Measurements from ENCODE around the gene CLEC19A. TPM values are rescaled to one million over a fixed set of nuclear protein-coding genes. Genes with fewer than 3 reads are reported as not detected.

CLEC19A gene
- total RNA-seq, 4 donors from 2014 or later: not detected

DNA sequence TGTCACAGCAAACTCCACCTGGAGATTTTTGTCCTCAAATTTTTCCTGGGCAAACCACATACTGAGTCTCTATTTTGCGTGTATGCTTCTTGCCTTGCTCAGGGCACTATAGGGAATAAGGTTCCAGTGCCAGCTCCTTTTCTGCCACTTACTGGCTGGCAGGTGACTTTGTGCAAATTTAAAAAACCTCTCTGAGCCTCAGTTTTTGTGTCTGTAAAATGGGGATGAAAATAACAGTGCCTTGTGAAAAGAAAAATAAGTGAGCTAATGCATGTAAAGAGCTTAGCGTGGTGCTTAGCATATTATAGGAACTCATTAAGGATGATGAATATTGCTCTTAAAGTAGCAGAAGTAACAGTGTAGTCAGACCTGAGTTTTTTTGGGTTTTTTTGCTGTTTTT lies 19.9 kb downstream of the CLEC19A start:
- Histone ChIP-seq H3K9me3 (no peaks in the 10 kb centered on the region), H3K27me3 (no peaks in the 10 kb centered on the region), H3K4me3 (no peak overlapping the region), H3K36me3 (no peaks in the 10 kb centered on the region), H3K27ac (no peak overlapping the region), H3K4me1 (no peaks in the 10 kb centered on the region)
- intact Hi-C loops (cut with DNase I; ENCODE audit: low total_unique reads) (no loop called here), in situ Hi-C loops (cut with MboI; ENCODE audit: low sequenced_read_pairs in 4 of 4) (no loop called here)
- TF ChIP-seq POLR2A (IDR thresholded peaks at IDR 0.05): no peak
- TF ChIP-seq, protein P1, sequence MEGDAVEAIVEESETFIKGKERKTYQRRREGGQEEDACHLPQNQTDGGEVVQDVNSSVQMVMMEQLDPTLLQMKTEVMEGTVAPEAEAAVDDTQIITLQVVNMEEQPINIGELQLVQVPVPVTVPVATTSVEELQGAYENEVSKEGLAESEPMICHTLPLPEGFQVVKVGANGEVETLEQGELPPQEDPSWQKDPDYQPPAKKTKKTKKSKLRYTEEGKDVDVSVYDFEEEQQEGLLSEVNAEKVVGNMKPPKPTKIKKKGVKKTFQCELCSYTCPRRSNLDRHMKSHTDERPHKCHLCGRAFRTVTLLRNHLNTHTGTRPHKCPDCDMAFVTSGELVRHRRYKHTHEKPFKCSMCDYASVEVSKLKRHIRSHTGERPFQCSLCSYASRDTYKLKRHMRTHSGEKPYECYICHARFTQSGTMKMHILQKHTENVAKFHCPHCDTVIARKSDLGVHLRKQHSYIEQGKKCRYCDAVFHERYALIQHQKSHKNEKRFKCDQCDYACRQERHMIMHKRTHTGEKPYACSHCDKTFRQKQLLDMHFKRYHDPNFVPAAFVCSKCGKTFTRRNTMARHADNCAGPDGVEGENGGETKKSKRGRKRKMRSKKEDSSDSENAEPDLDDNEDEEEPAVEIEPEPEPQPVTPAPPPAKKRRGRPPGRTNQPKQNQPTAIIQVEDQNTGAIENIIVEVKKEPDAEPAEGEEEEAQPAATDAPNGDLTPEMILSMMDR (IDR thresholded peaks at IDR 0.05 in 4 of 5, conservative IDR thresholded peaks at IDR 0.05 in 1 of 5): no peak
- DNase-seq: no peak
- no peak for ATAC-seq

DNA sequence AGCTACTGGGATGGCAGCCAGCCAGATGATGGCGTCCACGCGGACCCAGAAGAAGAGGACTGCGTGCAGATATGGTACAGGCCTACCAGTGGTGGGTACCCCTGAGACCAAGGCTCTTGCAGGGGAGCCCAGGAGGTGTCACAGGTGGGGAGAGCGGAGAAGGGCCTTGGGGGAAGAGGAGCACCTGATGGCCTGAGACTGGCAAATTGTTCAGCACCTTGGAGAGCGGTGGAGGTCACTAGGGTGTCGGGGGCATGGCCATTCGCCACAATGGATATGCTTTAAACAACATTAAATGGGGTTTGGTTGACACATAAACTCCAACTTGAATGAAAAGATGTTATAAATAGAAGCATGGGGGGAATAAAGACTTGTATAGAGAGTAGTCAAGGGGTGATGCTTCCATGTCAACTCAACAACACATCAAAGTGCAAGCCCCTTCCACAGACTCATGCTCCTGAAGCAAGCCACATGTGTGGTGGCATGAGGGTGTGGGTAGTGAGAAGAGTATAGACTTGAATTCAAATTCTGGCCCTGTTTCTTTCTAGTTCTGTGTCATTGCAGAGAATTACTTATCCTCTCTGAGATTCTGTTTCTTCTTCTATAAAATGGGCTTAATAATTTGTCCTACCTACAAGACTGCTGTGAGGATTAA lies 22.2 kb downstream of the CLEC19A start:
- Histone ChIP-seq H3K36me3 (no peaks in the 10 kb centered on the region), H3K4me1 (no peaks in the 10 kb centered on the region), H3K4me3 (no peak overlapping the region), H3K9me3 (no peaks in the 10 kb centered on the region), H3K27ac (no peak overlapping the region), H3K27me3 (no peaks in the 10 kb centered on the region)
- ATAC-seq (no peak), DNase-seq (no peak)
- intact Hi-C loops (cut with DNase I; ENCODE audit: low total_unique reads) (no loop called here), in situ Hi-C loops (cut with MboI; ENCODE audit: low sequenced_read_pairs in 4 of 4) (no loop called here)
- TF ChIP-seq, protein P1 (IDR thresholded peaks at IDR 0.05 in 4 of 5, conservative IDR thresholded peaks at IDR 0.05 in 1 of 5): no peak
- TF ChIP-seq POLR2A (IDR thresholded peaks at IDR 0.05): no peak

DNA sequence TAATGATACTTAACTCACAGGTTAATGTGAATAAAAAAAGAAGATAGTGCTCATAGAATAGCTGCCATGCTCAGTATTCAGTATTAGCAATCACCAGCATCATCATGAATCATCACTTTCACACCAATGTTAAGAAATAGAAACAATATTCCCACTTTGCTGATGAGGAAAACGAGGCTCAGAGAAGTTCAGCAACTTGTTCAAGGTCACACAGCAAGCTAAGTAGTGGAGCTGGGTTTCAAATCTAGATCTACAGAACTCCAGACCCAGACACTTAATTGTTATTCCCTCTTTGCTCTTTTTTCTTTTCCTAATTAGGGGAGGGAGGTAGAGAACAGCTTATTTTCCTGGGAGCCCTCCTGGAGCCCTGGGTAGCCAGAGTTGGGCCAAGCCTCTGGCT lies 22.9 kb downstream of the CLEC19A start:
- intact Hi-C loops (cut with DNase I; ENCODE audit: low total_unique reads) (no loop called here), in situ Hi-C loops (cut with MboI; ENCODE audit: low sequenced_read_pairs in 4 of 4) (no loop called here)
- Histone ChIP-seq H3K36me3 (no peaks in the 10 kb centered on the region), H3K4me1 (no peaks in the 10 kb centered on the region), H3K9me3 (no peaks in the 10 kb centered on the region), H3K27ac (no peak overlapping the region), H3K27me3 (no peaks in the 10 kb centered on the region), H3K4me3 (no peak overlapping the region)
- TF ChIP-seq, protein P1 (IDR thresholded peaks at IDR 0.05 in 4 of 5, conservative IDR thresholded peaks at IDR 0.05 in 1 of 5): no peak
- no peak for TF ChIP-seq POLR2A (IDR thresholded peaks at IDR 0.05)
- DNase-seq (no peak), ATAC-seq (no peak)

DNA sequence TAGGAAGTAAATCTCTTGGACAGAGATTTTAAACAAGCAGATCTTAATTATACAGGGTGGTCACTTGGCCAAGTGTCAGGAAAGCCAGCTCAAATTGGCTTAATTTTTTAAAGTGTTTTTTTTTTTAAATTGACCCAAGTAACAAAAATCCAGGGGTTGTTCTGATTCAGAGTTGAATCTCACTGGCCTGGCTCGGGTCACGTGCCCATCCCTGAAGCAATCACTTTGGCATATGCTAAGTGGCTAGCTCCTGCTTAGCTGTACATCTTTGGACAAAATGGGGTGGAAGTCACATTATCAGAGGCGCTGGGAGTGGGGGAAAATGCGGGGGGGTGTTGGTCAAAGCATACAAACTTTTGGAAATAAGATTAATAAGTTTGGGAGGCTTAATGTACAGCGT lies 23.6 kb downstream of the CLEC19A start:
- Histone ChIP-seq H3K27me3 (no peaks in the 10 kb centered on the region), H3K36me3 (no peaks in the 10 kb centered on the region), H3K4me3 (no peak overlapping the region), H3K9me3 (no peaks in the 10 kb centered on the region), H3K27ac (no peak overlapping the region), H3K4me1 (no peaks in the 10 kb centered on the region)
- intact Hi-C loops (cut with DNase I; ENCODE audit: low total_unique reads) (no loop called here), in situ Hi-C loops (cut with MboI; ENCODE audit: low sequenced_read_pairs in 4 of 4) (no loop called here)
- TF ChIP-seq, protein P1 (IDR thresholded peaks at IDR 0.05 in 4 of 5, conservative IDR thresholded peaks at IDR 0.05 in 1 of 5): no peak
- TF ChIP-seq POLR2A (IDR thresholded peaks at IDR 0.05): no peak
- ATAC-seq (no peak), DNase-seq (no peak)
